Loucy (cell line): ENCODE data around the gene CLSTN2.

Experiments used
- EZH2phosphoT487 ChIP-seq: fragments of 200-600 bp; IDR thresholded peaks from 2 replicates; pipeline ENCODE4 v1.6.1; 2018; ENCODE audit warnings: antibody characterized with exemption, mild to moderate bottlenecking, moderate library complexity, borderline replicate concordance
- TF ChIP-seq, protein P1 (sequence below): fragments of 200-600 bp; sonication (generic); conservative IDR thresholded peaks from 2 replicates; pipeline ENCODE4 v1.5.1; 2014; ENCODE audit warnings: mild to moderate bottlenecking, antibody characterized with exemption, low read length

DNA sequence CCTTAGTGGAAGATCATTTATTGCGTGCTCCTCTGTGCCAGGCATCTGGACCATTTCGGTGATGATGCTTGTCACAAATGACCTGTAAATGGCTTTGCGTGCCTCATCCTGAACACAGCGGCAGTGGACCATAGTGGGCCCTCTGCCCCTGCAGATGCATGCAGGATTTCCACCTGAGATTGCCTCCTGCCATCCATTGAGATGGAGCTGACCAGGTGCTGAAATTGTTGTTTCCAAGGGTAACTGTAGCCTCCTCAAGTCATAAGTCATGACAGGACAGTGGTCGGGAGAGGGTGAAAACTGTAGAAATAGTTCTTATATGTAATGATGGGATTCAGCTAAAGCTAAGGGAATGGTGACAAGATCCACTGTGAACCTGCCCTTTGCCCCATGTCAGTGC is 35.5 kb downstream of the CLSTN2 start:
- TF ChIP-seq, protein P1, sequence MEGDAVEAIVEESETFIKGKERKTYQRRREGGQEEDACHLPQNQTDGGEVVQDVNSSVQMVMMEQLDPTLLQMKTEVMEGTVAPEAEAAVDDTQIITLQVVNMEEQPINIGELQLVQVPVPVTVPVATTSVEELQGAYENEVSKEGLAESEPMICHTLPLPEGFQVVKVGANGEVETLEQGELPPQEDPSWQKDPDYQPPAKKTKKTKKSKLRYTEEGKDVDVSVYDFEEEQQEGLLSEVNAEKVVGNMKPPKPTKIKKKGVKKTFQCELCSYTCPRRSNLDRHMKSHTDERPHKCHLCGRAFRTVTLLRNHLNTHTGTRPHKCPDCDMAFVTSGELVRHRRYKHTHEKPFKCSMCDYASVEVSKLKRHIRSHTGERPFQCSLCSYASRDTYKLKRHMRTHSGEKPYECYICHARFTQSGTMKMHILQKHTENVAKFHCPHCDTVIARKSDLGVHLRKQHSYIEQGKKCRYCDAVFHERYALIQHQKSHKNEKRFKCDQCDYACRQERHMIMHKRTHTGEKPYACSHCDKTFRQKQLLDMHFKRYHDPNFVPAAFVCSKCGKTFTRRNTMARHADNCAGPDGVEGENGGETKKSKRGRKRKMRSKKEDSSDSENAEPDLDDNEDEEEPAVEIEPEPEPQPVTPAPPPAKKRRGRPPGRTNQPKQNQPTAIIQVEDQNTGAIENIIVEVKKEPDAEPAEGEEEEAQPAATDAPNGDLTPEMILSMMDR: no peak
- no peak for TF ChIP-seq EZH2phosphoT487
